H9 (cell line): Measurements from ENCODE around the gene HHAT. TPM values are rescaled to one million over a fixed set of nuclear protein-coding genes. Genes with fewer than 3 reads are reported as not detected.

ENCODE experiments used
- DNase-seq: peaks from one replicate; pipeline ENCODE4 v3.0.0-alpha.2; 2017
- H2AFZ ChIP-seq: one replicate; pipeline ENCODE4 v1.6.1; 2013; ENCODE audit warnings: mild to moderate bottlenecking, low read length, control low read depth, moderate library complexity
- H2AK5ac ChIP-seq: 2 replicates; pipeline ENCODE4 v1.6.1; 2013; ENCODE audit warnings: low read length, control low read depth, mixed read lengths; ENCODE audit not compliant: insufficient read length
- H2BK120ac ChIP-seq: one replicate; pipeline ENCODE4 v1.6.1; 2013; ENCODE audit warnings: low read depth, mild to moderate bottlenecking, low read length, control low read depth, inconsistent platforms; ENCODE audit not compliant: poor library complexity, severe bottlenecking
- H2BK12ac ChIP-seq: 2 replicates; pipeline ENCODE4 v1.6.1; 2013; ENCODE audit warnings: low read length, control low read depth, mixed read lengths, low read depth; ENCODE audit not compliant: insufficient read length
- H2BK15ac ChIP-seq: 2 replicates; pipeline ENCODE4 v1.6.1; 2013; ENCODE audit warnings: low read depth, low read length, control low read depth
- H2BK20ac ChIP-seq: one replicate; pipeline ENCODE4 v1.6.1; 2013; ENCODE audit warnings: low read depth, mild to moderate bottlenecking, low read length, control low read depth, inconsistent platforms; ENCODE audit not compliant: poor library complexity, severe bottlenecking
- H2BK5ac ChIP-seq: 2 replicates; pipeline ENCODE4 v1.6.1; 2013; ENCODE audit warnings: low read length, control low read depth, mixed read lengths; ENCODE audit not compliant: insufficient read length
- H3K14ac ChIP-seq: 2 replicates; pipeline ENCODE4 v1.6.1; 2013; ENCODE audit warnings: low read length, control low read depth; ENCODE audit not compliant: insufficient read depth
- H3K18ac ChIP-seq: 2 replicates; pipeline ENCODE4 v1.6.1; 2013; ENCODE audit warnings: low read depth, mild to moderate bottlenecking, mixed read lengths, low read length, control low read depth; ENCODE audit not compliant: insufficient read length
- H3K23ac ChIP-seq: 2 replicates; pipeline ENCODE4 v1.6.1; 2013; ENCODE audit warnings: low read length, control low read depth, mixed read lengths, low read depth; ENCODE audit not compliant: insufficient read length
- H3K23me2 ChIP-seq: 2 replicates; pipeline ENCODE4 v1.6.1; 2013; ENCODE audit warnings: low read depth, mild to moderate bottlenecking, mixed read lengths, low read length, control low read depth; ENCODE audit not compliant: insufficient read length, poor library complexity, severe bottlenecking
- H3K27ac ChIP-seq: 2 replicates; pipeline ENCODE4 v1.5.1; 2013; ENCODE audit warnings: low read length, control low read depth, mixed read lengths, low read depth; ENCODE audit not compliant: insufficient read length
- H3K27me3 ChIP-seq: 2 replicates; pipeline ENCODE4 v1.6.1; 2013; ENCODE audit warnings: low read length, control low read depth, inconsistent platforms; ENCODE audit not compliant: insufficient read depth
- H3K4ac ChIP-seq: 2 replicates; pipeline ENCODE4 v1.6.1; 2013; ENCODE audit warnings: low read depth, mild to moderate bottlenecking, control low read depth, inconsistent platforms, low read length, moderate library complexity
- H3K4me1 ChIP-seq: 2 replicates; pipeline ENCODE4 v1.6.1; 2013; ENCODE audit warnings: low read length, control low read depth, inconsistent platforms; ENCODE audit not compliant: insufficient read depth
- H3K4me2 ChIP-seq: 2 replicates; pipeline ENCODE4 v1.6.1; 2013; ENCODE audit warnings: low read length, control low read depth, mixed read lengths; ENCODE audit not compliant: insufficient read length, insufficient read depth
- H3K56ac ChIP-seq: 2 replicates; pipeline ENCODE4 v1.6.1; 2013; ENCODE audit warnings: low read depth, mild to moderate bottlenecking, mixed read lengths, low read length, control low read depth; ENCODE audit not compliant: insufficient read length
- H3K79me1 ChIP-seq: 2 replicates; pipeline ENCODE4 v1.6.1; 2013; ENCODE audit warnings: low read depth, mild to moderate bottlenecking, moderate library complexity, low read length, control low read depth, inconsistent platforms; ENCODE audit not compliant: insufficient read depth, poor library complexity, severe bottlenecking
- H3K79me2 ChIP-seq: 2 replicates; pipeline ENCODE4 v1.6.1; 2013; ENCODE audit warnings: low read length, control low read depth, inconsistent platforms; ENCODE audit not compliant: insufficient read depth
- H3K9ac ChIP-seq: 2 replicates; pipeline ENCODE4 v1.6.1; 2013; ENCODE audit warnings: low read length, control low read depth, mixed read lengths; ENCODE audit not compliant: insufficient read length; ENCODE audit errors: extremely low read depth
- H3K9me3 ChIP-seq: one replicate; pipeline ENCODE4 v1.6.1; 2013; ENCODE audit warnings: low read depth, low read length, inconsistent platforms; ENCODE audit not compliant: control insufficient read depth
- H3T11ph ChIP-seq: one replicate; pipeline ENCODE4 v1.6.1; 2013; ENCODE audit warnings: mild to moderate bottlenecking, low read length, control low read depth, inconsistent platforms
- H4K20me1 ChIP-seq: one replicate; pipeline ENCODE4 v1.6.1; 2013; ENCODE audit not compliant: control insufficient read depth, insufficient read length, insufficient read depth
- H4K5ac ChIP-seq: 2 replicates; pipeline ENCODE4 v1.6.1; 2013; ENCODE audit warnings: low read depth, mild to moderate bottlenecking, mixed read lengths, low read length, control low read depth; ENCODE audit not compliant: insufficient read length
- H4K8ac ChIP-seq: replicated peaks from 2 replicates; pipeline ENCODE4 v1.6.1; 2013; ENCODE audit warnings: low read length, control low read depth, mixed read lengths, low read depth; ENCODE audit not compliant: insufficient read length
- H4K91ac ChIP-seq: 2 replicates; pipeline ENCODE4 v1.6.1; 2013; ENCODE audit warnings: low read depth, mild to moderate bottlenecking, moderate library complexity, mixed read lengths, low read length, control low read depth; ENCODE audit not compliant: insufficient read length
- H3K27ac Mint-ChIP-seq, 3 experiments: 2 replicates in 2 of 3; 3 replicates in 1 of 3; pipeline ENCODE4 v1.8.0; 2020 to 2021; ENCODE audit warnings: mixed read lengths in 3 of 3, mild to moderate bottlenecking in 1 of 3, moderate library complexity in 1 of 3
- H3K27me3 Mint-ChIP-seq: 2 replicates; pipeline ENCODE4 v1.8.0; 2021; ENCODE audit warnings: low read depth, mild to moderate bottlenecking, moderate library complexity, mixed read lengths
- H3K36me3 Mint-ChIP-seq, 3 experiments: 2 replicates in 2 of 3; 3 replicates in 1 of 3; pipeline ENCODE4 v1.8.0; 2020 to 2021; ENCODE audit warnings: low read depth in 3 of 3, mixed read lengths in 3 of 3; ENCODE audit not compliant: insufficient read depth in 1 of 3
- H3K4me1 Mint-ChIP-seq, 2 experiments: 2 replicates each; pipeline ENCODE4 v1.8.0; 2020; ENCODE audit warnings: mixed read lengths in 2 of 2
- H3K4me3 Mint-ChIP-seq, 2 experiments: 2 replicates in 1 of 2; 3 replicates in 1 of 2; pipeline ENCODE4 v1.8.0; 2020 to 2021; ENCODE audit warnings: mild to moderate bottlenecking in 2 of 2, mixed read lengths in 2 of 2, moderate library complexity in 1 of 2
- H3K9me3 Mint-ChIP-seq, 2 experiments: 2 replicates in 1 of 2; 3 replicates in 1 of 2; pipeline ENCODE4 v1.8.0; 2020; ENCODE audit warnings: mild to moderate bottlenecking in 2 of 2, mixed read lengths in 2 of 2, moderate library complexity in 1 of 2
- WGBS: extraction: QIAGEN DNeasy Blood & Tissue Kit; methylation state at CpG from one replicate; pipeline ENCODE4 v1.1.7; 2013; ENCODE audit warnings: missing lambda C conversion rate, low lambda C conversion rate, mixed read lengths; ENCODE audit not compliant: insufficient read length; ENCODE audit errors: extremely low coverage; 5-methylcytosine and 5-hydroxymethylcytosine counted together
- total RNA-seq: library from RNA; stranded (reverse); gene quantifications from 2 replicates; pipeline ENCODE4 v1.2.1, GENCODE V29; 2021
- TF ChIP-seq, protein P1 (sequence below): fragments of 200-600 bp; sonication (generic); conservative IDR thresholded peaks from 3 replicates; pipeline ENCODE4 v1.8.0; 2021; ENCODE audit warnings: antibody characterized with exemption, mild to moderate bottlenecking

HHAT gene
- total RNA-seq, 1 experiment from 2014 or later = 0.48 TPM

DNA sequence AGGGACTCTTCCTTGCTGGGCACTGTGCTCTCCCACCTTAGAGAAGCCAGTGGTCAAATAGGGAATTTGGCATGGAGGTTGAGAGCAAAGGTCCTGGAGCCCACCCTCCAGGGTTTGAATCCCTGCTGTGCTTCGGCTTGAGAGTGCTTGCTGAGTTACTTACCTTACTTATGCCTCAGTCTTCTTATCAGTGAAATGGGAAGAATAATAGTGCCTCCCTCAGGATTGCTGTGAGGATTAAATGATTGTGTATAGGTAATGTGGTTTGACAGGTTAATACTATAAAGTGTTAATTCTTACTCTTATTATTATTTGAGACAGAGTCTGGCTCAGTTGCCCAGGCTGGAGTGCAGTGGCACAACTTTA, 79.2 kb downstream of the HHAT start:
- H2AK5ac ChIP-seq = no peak overlapping the region
- WGBS = no CpG with 5 or more reads among the region's 1 CpG
- TF ChIP-seq, protein P1, sequence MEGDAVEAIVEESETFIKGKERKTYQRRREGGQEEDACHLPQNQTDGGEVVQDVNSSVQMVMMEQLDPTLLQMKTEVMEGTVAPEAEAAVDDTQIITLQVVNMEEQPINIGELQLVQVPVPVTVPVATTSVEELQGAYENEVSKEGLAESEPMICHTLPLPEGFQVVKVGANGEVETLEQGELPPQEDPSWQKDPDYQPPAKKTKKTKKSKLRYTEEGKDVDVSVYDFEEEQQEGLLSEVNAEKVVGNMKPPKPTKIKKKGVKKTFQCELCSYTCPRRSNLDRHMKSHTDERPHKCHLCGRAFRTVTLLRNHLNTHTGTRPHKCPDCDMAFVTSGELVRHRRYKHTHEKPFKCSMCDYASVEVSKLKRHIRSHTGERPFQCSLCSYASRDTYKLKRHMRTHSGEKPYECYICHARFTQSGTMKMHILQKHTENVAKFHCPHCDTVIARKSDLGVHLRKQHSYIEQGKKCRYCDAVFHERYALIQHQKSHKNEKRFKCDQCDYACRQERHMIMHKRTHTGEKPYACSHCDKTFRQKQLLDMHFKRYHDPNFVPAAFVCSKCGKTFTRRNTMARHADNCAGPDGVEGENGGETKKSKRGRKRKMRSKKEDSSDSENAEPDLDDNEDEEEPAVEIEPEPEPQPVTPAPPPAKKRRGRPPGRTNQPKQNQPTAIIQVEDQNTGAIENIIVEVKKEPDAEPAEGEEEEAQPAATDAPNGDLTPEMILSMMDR = no peak
- H3K79me2 ChIP-seq = no peaks in the 10 kb centered on the region
- H2BK20ac ChIP-seq = no peak overlapping the region
- H3T11ph ChIP-seq = no peak overlapping the region
- H3K18ac ChIP-seq = no peak overlapping the region
- H3K79me1 ChIP-seq = no peaks in the 10 kb centered on the region
- no peak overlapping the region for H4K5ac ChIP-seq
- Mint-ChIP-seq H3K27me3 (peaks cover 3% of the 10 kb centered on the region), H3K36me3 (no peaks in the 10 kb centered on the region; a peak in 1 of 7 replicates), H3K4me1 (peaks cover 15 to 19% of the 10 kb centered on the region in 2 experiments), H3K27ac (peak overlapping the region; percentile 19 to 93 (median 63); a peak in 6 of 7 replicates), H3K9me3 (peaks cover 0 to 2% of the 10 kb centered on the region in 2 experiments; a peak in 1 of 5 replicates), H3K4me3 (no peak overlapping the region)
- no peak overlapping the region for H3K9ac ChIP-seq
- no peak overlapping the region for H3K23ac ChIP-seq
- H3K4me2 ChIP-seq = peak overlapping the region; percentile 13
- H4K8ac ChIP-seq = no peak overlapping the region
- H3K27me3 ChIP-seq = no peaks in the 10 kb centered on the region
- H2BK5ac ChIP-seq = no peak overlapping the region
- H2BK15ac ChIP-seq = no peak overlapping the region
- H2BK120ac ChIP-seq = no peak overlapping the region
- H3K4ac ChIP-seq = no peak overlapping the region
- H3K14ac ChIP-seq = no peak overlapping the region
- no peaks in the 10 kb centered on the region for H3K9me3 ChIP-seq
- no peak overlapping the region for H2BK12ac ChIP-seq
- H3K4me1 ChIP-seq = peaks cover 2% of the 10 kb centered on the region; the same call in 1 of the 2 replicates
- H4K91ac ChIP-seq = no peak overlapping the region
- no peak overlapping the region for H3K27ac ChIP-seq
- DNase-seq = no peak
- no peak overlapping the region for H2AFZ ChIP-seq
- no peaks in the 10 kb centered on the region for H4K20me1 ChIP-seq
- H3K23me2 ChIP-seq = no peaks in the 10 kb centered on the region
- H3K56ac ChIP-seq = no peak overlapping the region
